KG1 (cell line): ENCODE data around the gene CTDNEP1.

Experiments used
- DNase-seq: peaks from one replicate; lab custom pipeline; 2025; lab: John Stamatoyannopoulos, UW

CTDNEP1 gene

GRCh38 chr17:7226721-7227710 lies 24.5 kb downstream of the CTDNEP1 start:
- no peak for DNase-seq

- DNase-seq, result no peak
These were observed 25.7 kb downstream of the CTDNEP1 start for GRCh38 chr17:7225711-7226331.

GRCh38 chr17:7224661-7225111 lies 26.8 kb downstream of the CTDNEP1 start:
- DNase-seq, result no peak

GRCh38 chr17:7224110-7224509 lies 27.4 kb downstream of the CTDNEP1 start:
- no peak for DNase-seq

GRCh38 chr17:7223375-7223774 lies 28.2 kb downstream of the CTDNEP1 start:
- DNase-seq, result no peak

- DNase-seq, result no peak
These were observed 28.6 kb downstream of the CTDNEP1 start for GRCh38 chr17:7222972-7223292.

- no peak for DNase-seq
These were observed 29.2 kb downstream of the CTDNEP1 start for GRCh38 chr17:7222093-7222971.

- DNase-seq, result no peak
These were observed 30.0 kb downstream of the CTDNEP1 start for GRCh38 chr17:7221278-7222092.

- DNase-seq, result no peak
These were observed 30.8 kb downstream of the CTDNEP1 start for GRCh38 chr17:7220593-7221277.

- DNase-seq, result no peak
These were observed 31.5 kb downstream of the CTDNEP1 start, which contains the start of the genes ACADVL and DLG4 for GRCh38 chr17:7219812-7220592. TSS of gene ACADVL (plus strand) at chr17:7219938. CDS start at chr17:7219985, 47 bp downstream. TSS of gene DLG4 (minus strand) at chr17:7219836.

- DNase-seq, result no peak
These were observed 32.2 kb downstream of the CTDNEP1 start for GRCh38 chr17:7219229-7219811.

GRCh38 chr17:7218758-7219157 lies 32.8 kb downstream of the CTDNEP1 start:
- no peak for DNase-seq

- no peak for DNase-seq
These were observed 33.4 kb downstream of the CTDNEP1 start for GRCh38 chr17:7218166-7218565.

- DNase-seq, result no peak
These were observed 34.2 kb downstream of the CTDNEP1 start for GRCh38 chr17:7217113-7217987.

GRCh38 chr17:7216242-7217112 lies 35.1 kb downstream of the CTDNEP1 start:
- DNase-seq, result no peak

- no peak for DNase-seq
These were observed 35.8 kb downstream of the CTDNEP1 start for GRCh38 chr17:7215652-7216180.

- DNase-seq, result no peak
These were observed 36.3 kb downstream of the CTDNEP1 start for GRCh38 chr17:7215136-7215638.
